ENCODE results near the gene GRM7. TPM values are rescaled to one million over a fixed set of nuclear protein-coding genes. Genes with fewer than 3 reads are reported as not detected.

GRM7 gene
- total RNA-seq, 2 donors from 2014 or later, result 0.33 to 1.3 TPM

DNA sequence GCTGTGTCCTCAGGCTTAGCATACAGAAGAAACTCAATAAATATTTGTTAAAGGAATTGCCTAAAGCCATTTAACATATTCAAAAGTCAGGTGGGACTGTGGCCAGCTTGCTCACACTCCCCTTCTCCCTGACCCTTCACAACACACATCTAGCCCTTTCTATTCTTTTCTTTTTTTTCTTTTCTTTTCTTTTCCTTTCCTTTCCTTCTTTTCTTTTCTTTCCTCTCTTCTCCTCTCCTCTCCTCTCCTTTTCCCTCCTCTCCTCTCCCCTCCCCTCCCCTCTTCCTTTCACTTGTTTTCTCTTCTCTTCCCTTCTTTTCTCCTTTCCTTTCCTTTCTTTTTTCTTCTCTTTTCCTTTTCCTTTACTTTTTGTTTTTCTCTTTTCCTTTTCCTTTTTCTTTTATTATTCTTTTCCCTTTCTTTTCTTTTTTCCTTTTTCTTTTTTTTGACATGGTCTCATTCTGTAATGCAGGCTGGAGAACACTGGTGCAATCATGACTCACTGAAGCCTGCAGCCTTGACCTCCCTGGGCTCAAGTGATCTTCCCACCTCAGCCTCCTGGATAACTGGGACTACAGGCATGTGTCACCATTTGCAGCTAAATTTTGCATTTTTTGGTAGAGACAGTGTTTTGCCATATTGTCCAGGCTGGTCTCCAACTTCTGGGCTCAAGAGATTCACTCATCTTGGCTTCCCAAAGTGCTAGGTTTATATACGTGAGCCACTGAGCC lies 377.8 kb downstream of the GRM7 start:
- TF ChIP-seq POLR2A (IDR thresholded peaks at IDR 0.05), result no peak
- TF ChIP-seq, protein P1, sequence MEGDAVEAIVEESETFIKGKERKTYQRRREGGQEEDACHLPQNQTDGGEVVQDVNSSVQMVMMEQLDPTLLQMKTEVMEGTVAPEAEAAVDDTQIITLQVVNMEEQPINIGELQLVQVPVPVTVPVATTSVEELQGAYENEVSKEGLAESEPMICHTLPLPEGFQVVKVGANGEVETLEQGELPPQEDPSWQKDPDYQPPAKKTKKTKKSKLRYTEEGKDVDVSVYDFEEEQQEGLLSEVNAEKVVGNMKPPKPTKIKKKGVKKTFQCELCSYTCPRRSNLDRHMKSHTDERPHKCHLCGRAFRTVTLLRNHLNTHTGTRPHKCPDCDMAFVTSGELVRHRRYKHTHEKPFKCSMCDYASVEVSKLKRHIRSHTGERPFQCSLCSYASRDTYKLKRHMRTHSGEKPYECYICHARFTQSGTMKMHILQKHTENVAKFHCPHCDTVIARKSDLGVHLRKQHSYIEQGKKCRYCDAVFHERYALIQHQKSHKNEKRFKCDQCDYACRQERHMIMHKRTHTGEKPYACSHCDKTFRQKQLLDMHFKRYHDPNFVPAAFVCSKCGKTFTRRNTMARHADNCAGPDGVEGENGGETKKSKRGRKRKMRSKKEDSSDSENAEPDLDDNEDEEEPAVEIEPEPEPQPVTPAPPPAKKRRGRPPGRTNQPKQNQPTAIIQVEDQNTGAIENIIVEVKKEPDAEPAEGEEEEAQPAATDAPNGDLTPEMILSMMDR (IDR thresholded peaks at IDR 0.05), result no peak

DNA sequence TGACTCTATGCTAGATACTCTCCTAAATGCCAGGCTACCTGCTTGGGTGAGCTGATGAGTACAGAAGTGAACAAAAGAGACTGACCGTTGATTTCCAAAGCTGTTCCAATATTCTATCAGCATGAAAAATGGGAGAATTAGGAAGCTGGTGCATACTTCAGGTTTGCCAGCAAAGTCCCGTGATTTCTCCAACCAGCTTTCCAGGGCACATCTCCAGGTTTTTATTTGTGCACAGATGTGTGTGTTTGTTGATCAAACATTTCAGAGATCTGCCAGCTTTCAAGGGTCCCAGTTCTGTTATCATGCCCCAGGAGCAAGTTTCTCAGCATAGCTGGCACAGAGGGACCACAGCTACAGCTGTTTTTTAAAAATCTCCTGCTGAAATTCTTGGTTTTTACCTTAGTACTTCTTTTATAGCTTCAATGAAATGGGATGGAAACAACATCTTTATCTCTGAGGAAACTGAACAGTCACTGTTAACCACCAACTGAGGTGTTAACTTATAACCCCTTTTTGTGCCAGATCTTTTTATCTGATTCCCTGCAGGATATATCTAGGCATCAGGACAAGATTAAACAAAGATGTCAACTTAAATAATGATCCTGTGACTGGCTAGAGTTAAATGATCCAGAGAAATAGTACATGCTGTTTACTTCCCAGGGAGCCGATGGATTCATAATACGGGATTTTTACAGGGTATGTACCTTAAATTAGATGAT lies 380.8 kb downstream of the GRM7 start:
- no peaks in the 10 kb centered on the region for H3K36me3 ChIP-seq (replicated peaks in 1 of 2; ENCODE audit: insufficient read depth in 1 of 2, low read depth in 2 of 2)

More for the DNA sequence above, 377.8 kb downstream of the GRM7 start:
- Histone ChIP-seq H3K4me3 (no peak overlapping the region), H3K9me3 (no peaks in the 10 kb centered on the region), H3K36me3 (replicated peaks in 1 of 2; ENCODE audit: insufficient read depth in 1 of 2, low read depth in 2 of 2) (no peaks in the 10 kb centered on the region), H3K27me3 (no peaks in the 10 kb centered on the region), H3K4me1 (peaks cover 10% of the 10 kb centered on the region), H3K27ac (no peak overlapping the region)
- WGBS, 2 donors, result 86 to 95% methylated on average over 1 of the region's 1 CpG
- intact Hi-C loops (cut with DNase I), result no loop called here
- no peak for ATAC-seq
- no peak for DNase-seq

DNA sequence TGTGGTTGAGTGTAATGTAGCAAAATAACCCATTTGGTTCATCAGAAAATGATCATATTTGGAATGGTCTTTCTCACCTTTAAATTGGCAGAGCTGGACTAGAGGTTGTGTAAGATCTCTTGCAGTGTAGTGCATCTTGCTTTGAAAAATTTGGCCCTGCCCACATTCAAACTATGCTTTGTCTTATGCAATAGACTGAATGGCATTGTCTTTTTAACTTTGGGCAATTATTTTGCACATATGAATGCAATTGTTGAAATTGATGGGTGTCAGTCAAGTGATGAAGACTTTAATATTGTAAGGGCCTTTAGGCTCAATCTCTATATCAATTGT lies 381.4 kb downstream of the GRM7 start:
- TF ChIP-seq, protein P1 (IDR thresholded peaks at IDR 0.05), result no peak
- no peak for TF ChIP-seq POLR2A (IDR thresholded peaks at IDR 0.05)
- H3K27ac ChIP-seq, result peak overlapping the region in 1 of 4 donors; percentile 14
- intact Hi-C loops (cut with DNase I), result no loop called here
- no peak for DNase-seq
- H3K4me3 ChIP-seq, result no peak overlapping the region
- no peaks in the 10 kb centered on the region for H3K27me3 ChIP-seq
- no peak for ATAC-seq
- no peaks in the 10 kb centered on the region for H3K9me3 ChIP-seq
- peaks cover 10% of the 10 kb centered on the region for H3K4me1 ChIP-seq
- no peaks in the 10 kb centered on the region for H3K36me3 ChIP-seq (replicated peaks in 1 of 2; ENCODE audit: insufficient read depth in 1 of 2, low read depth in 2 of 2)

More for the DNA sequence above, 380.8 kb downstream of the GRM7 start:
- no peak for TF ChIP-seq POLR2A (IDR thresholded peaks at IDR 0.05)
- TF ChIP-seq, protein P1 (IDR thresholded peaks at IDR 0.05), result no peak
- 8 to 13% methylated on average over 4 of the region's 4 CpGs for WGBS, 2 donors
- H3K4me1 ChIP-seq, result peaks cover 10% of the 10 kb centered on the region
- no peak overlapping the region for H3K4me3 ChIP-seq
- intact Hi-C loops (cut with DNase I), result no loop called here
- no peak overlapping the region for H3K27ac ChIP-seq
- peak in 2 of 4 donors; percentile 6 to 50 for DNase-seq
- no peaks in the 10 kb centered on the region for H3K27me3 ChIP-seq
- ATAC-seq, result peak; percentile 18
- no peaks in the 10 kb centered on the region for H3K9me3 ChIP-seq

DNA sequence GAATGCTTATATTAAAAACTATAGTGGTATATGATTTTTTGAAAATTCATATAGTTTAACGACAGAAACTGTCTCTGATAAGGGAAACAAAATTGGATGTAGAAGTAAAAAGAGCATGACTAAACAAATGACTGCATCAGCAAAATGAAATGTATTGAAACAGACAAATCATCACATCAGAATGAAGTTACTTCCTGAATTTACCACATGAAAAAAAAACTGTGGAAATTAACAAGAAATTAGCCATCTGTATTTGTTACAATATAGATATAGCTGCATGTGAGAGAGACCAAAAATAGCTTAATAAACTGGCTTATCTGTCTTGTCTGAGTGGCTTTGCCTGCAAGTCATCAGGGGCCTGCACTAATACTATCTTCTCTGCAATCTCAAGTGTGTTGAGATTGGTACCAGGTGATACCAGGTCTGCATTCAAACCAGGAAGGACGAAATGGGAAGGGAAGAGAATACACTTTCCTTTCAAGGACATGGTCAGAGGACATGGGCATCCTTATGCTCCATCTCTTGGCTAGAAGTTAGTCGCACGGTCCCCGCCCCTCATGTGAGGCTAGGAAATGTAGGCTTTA lies 388.7 kb downstream of the GRM7 start:
- H3K27ac ChIP-seq, result no peak overlapping the region
- H3K4me3 ChIP-seq, result no peak overlapping the region
- H3K27me3 ChIP-seq, result no peaks in the 10 kb centered on the region
- no peaks in the 10 kb centered on the region for H3K9me3 ChIP-seq
- DNase-seq, result no peak
- H3K36me3 ChIP-seq (replicated peaks in 1 of 2; ENCODE audit: insufficient read depth in 1 of 2, low read depth in 2 of 2), result no peaks in the 10 kb centered on the region
- TF ChIP-seq POLR2A (IDR thresholded peaks at IDR 0.05), result no peak
- TF ChIP-seq, protein P1 (IDR thresholded peaks at IDR 0.05), result no peak
- ATAC-seq, result no peak
- 79 to 86% methylated on average over 5 of the region's 5 CpGs for WGBS, 2 donors
- intact Hi-C loops (cut with DNase I), result no loop called here
- H3K4me1 ChIP-seq, result no peaks in the 10 kb centered on the region

Data from body of pancreas (tissue), 4 donors.